Heart right ventricle (tissue), 16 donors: ENCODE data around the gene C2orf42. TPM values are rescaled to one million over a fixed set of nuclear protein-coding genes. Genes with fewer than 3 reads are reported as not detected.
"Not testable (repeated sequence)": the region's sequence is repeated elsewhere in the genome, so short reads cannot be mapped to it uniquely, and the experiment has no call there.

ENCODE experiments used
- ATAC-seq, 8 donors: fragments of 200-7000 bp; cut with Tn5 transposase; one replicate each; pipeline ENCODE4 v1.9.1; 2020; ENCODE audit warnings: mild to moderate bottlenecking in 8 of 8, moderate library complexity in 8 of 8, moderate number of reproducible peaks in 1 of 8
- DNase-seq, 2 donors: peaks; one replicate each; pipeline ENCODE4 v3.0.0-alpha.2; 2020
- H3K27ac ChIP-seq, 10 donors: fragments of 200-600 bp; sonication (generic) in 2 of 10; one replicate each; pipeline versions ENCODE4 v1.5.0 to v1.8.0; 2020 to 2022; ENCODE audit warnings: mild to moderate bottlenecking in 3 of 10
- H3K27me3 ChIP-seq, 7 donors: fragments of 200-600 bp; one replicate each; pipeline ENCODE4 v1.8.0; 2021 to 2022; ENCODE audit warnings: mild to moderate bottlenecking in 2 of 7
- H3K36me3 ChIP-seq, 9 donors: fragments of 200-600 bp; sonication (generic) in 1 of 9; one replicate each; pipeline versions ENCODE4 v1.5.0 to v1.8.0; 2020 to 2022; ENCODE audit warnings: mild to moderate bottlenecking in 2 of 9
- H3K4me1 ChIP-seq, 9 donors: fragments of 200-600 bp; sonication (generic) in 1 of 9; one replicate each; pipeline versions ENCODE4 v1.5.0 to v1.8.0; 2020 to 2022; ENCODE audit warnings: mild to moderate bottlenecking in 4 of 9
- H3K4me3 ChIP-seq, 10 donors: fragments of 200-600 bp; sonication (generic) in 2 of 10; one replicate each; pipeline versions ENCODE4 v1.5.0 to v1.8.0; 2020 to 2022; ENCODE audit warnings: mild to moderate bottlenecking in 7 of 10, moderate library complexity in 2 of 10
- H3K9me3 ChIP-seq, 11 donors: fragments of 200-600 bp in 10 of 11; sonication (generic) in 2 of 11; one replicate each; pipeline versions ENCODE4 v1.5.0 to v1.8.0; 2013 to 2022; ENCODE audit warnings: mild to moderate bottlenecking in 2 of 11, control low read depth in 1 of 11, moderate library complexity in 1 of 11
- CTCF ChIP-seq, 9 donors: fragments of 200-600 bp; sonication (generic) in 2 of 9; IDR thresholded peaks; one replicate each; pipeline versions ENCODE4 v1.5.0 to v1.8.0; 2021 to 2022; ENCODE audit warnings: antibody characterized with exemption in 9 of 9, mild to moderate bottlenecking in 5 of 9, moderate library complexity in 1 of 9
- WGBS, 2 donors: extraction: QIAGEN DNeasy Blood & Tissue Kit; methylation state at CpG; one replicate each; pipeline ENCODE4 v1.1.7; 2013; ENCODE audit warnings: inconsistent platforms in 1 of 2; 5-methylcytosine and 5-hydroxymethylcytosine counted together
- intact Hi-C, 10 donors: fragments of 100-400 bp; cut with DNase I; formaldehyde crosslinking; loops; one replicate each; pipeline versions ENCODE4 v1.11.1 to v1.14.2; 2022
- polyA plus RNA-seq, 2 donors: library from polyadenylated mRNA; stranded (reverse); fragments of 200-250 nt; gene quantifications; one replicate each; pipeline ENCODE4 v1.2.3, GENCODE V29; 2013
- total RNA-seq, 10 donors: library from RNA; stranded (reverse); fragmentation: NEBNext Ultra II Directional in 3 of 10; extraction: Animal tissue kit (Norgen Biotek cat#: 25700) in 3 of 10; gene quantifications; one replicate each; pipeline versions ENCODE4 v1.2.1 to v1.2.4, GENCODE V29; 2021 to 2023
- donor health status: Arrhythmogenic right ventricular cardiomyopathy.
- donor health status: ischemic (EF 13 %, LVEDD 7.1; RV severe dilation, severe dysfunction).
- donor health status: healthy with polysubstance abuse.
- donor health status: DM: no; HTN: yes; CAD: no.
- donor health status: DM: no; HTN: no; CAD: no.
- donor health status: ischemic (EF 25% LVEDD 6.9; RV normal size, moderate dysfunction).
- donor health status: ischemic (EF 25% LVEDD 5.7; RV mildly dilated, moderate dysfunction).
- donor health status: healthy.
- donor health status: DM: yes; HTN: yes; CAD: no.
- donor health status: Ischemic cardiomyopathy.
- donor health status: ischemic (EF 35%, LVEDD 5.7; RV mildly dilated, moderate dysfunction).
- donor health status: nonischemic (EF 11% LVEDD 7.7; RV severe dilation, severe dysfunction).
- donor health status: DM: yes; HTN: yes; CAD: no.
- donor health status: PGD.
- donor health status: ischemic (EF 29% LVEDD 5.4; RV normal size, mild dysfunction).
- donor health status: nonischemic (EF 23%, LVEDD 6.1; RV moderate dilation, normal function).

Gene C2orf42
- total and polyA plus RNA-seq, 12 donors: 3.8 to 15.5 (median 8.8) TPM

DNA sequence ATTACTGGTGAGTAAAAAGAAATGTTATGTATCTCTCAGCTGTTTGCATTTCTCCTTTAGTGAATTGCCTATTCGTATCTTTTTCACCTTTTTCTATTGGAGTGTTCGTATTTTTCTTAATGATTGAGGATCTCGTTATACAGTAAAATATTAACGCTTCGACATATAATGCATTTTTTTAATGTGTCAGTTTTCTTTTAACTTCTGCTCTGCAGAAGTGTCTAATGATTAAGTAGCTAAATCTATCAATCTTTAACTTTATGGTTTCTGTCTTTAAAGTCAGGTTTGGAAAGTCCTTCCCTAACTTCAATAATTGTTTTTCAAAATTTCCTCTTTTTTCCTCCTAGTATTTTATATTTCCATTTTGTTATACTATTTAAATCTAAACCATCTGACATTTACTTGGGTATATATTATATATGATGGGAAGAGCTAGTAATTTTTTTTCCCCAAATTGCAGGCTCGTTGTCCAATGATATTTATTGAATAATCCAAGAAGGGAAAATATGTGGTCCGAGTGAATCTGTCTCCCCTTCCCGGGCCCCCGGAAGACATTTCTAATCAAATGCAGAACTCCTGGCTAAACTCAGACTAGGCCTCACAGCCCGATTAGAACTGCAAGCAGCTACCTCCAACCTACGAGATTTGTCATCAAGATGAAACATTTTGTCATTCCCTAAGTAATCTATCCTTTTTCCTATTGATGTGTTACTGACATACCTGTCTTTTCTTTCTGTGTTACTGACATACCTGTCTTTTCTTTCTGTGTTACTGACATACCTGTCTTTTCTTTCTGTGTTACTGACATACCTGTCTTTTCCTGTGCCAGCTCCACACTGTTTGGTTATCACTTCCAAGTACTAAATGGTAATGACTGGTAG is 86.3 kb downstream of the C2orf42 start:
- H3K4me1 ChIP-seq: peaks cover 0 to 48% (median 5%) of the 10 kb centered on the region in 9 donors
- 56 to 57% methylated on average over 11 of the region's 11 CpGs for WGBS, 2 donors
- peak overlapping the region in 3 of 10 donors; percentile 5 to 26 (median 8) for H3K4me3 ChIP-seq
- ATAC-seq (peak in 4 of 8 donors; percentile 32 to 50 (median 44)), DNase-seq (peak in 1 of 2 donors; percentile 56)
- no peaks in the 10 kb centered on the region for H3K36me3 ChIP-seq
- no peak for TF ChIP-seq CTCF (IDR thresholded peaks at IDR 0.05)
- intact Hi-C loops: no loop called here
- H3K27ac ChIP-seq: peak overlapping the region in 4 of 10 donors; percentile 3 to 82 (median 24)
- no peaks in the 10 kb centered on the region for H3K9me3 ChIP-seq
- H3K27me3 ChIP-seq: no peaks in the 10 kb centered on the region

DNA sequence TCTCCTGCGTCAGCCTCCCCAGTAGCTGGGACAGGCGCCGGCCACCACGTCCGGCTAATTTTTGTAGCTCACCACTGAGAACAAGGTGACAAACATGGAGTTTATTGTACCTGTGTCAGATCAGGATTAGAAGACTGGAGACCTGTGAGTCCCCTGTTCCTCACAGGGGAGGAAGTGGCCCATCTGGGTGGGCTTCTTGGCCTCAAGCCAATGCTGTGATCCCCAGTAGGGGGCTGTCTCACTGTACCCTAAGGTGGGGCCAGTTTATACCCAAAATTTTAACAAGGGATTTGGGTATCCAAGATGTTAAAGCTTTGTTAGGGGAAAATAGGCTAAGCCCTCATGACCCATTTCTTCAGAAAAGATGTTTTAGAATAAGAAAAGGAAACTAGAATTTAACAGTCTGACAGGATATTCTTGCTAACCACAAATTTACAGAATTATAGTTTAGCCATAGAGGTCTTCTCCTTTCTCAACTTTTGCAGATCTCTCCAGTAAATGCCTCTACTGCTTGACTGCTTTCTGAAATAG is 87.2 kb downstream of the C2orf42 start:
- no peak for TF ChIP-seq CTCF (IDR thresholded peaks at IDR 0.05)
- DNase-seq (no peak), ATAC-seq (no peak)
- Histone ChIP-seq H3K4me1 (peaks cover 0 to 40% (median 4%) of the 10 kb centered on the region in 9 donors), H3K27ac (peak overlapping the region in 1 of 10 donors; percentile 82), H3K4me3 (peak overlapping the region in 1 of 10 donors; percentile 26), H3K36me3 (no peaks in the 10 kb centered on the region), H3K27me3 (no peaks in the 10 kb centered on the region), H3K9me3 (no peaks in the 10 kb centered on the region)
- intact Hi-C loops: no loop called here
- WGBS, 2 donors: 90% methylated on average over 5 of the region's 5 CpGs

DNA sequence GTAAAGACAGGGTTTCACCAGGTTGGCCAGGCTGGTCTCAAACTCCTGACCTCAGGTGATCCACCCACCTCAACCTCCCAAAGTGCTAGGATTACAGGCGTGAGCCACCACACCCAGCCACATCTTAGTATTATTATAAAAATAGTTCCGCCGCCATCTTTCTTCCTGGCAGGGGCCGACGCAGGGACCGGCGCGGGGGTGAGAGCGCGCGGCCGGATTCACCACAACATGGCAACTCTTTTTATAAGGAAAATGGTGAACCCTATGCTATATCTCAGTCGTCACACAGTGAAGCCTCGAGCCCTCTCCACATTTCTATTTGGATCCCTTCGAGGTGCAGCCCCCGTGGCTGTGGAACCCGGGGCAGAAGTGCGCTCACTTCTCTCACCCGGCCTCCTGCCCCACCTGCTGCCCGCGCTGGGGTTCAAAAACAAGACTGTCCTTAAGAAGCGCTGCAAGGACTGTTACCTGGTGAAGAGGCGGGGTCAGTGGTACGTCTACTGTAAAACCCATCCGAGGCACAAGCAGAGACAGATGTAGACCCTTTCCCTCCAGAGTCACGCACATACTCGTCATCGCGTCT is 88.4 kb downstream of the C2orf42 start:
- DNase-seq, intact Hi-C loops, H3K4me3 ChIP-seq, H3K27me3 ChIP-seq, H3K27ac ChIP-seq, H3K36me3 ChIP-seq, H3K9me3 ChIP-seq: not testable (repeated sequence)
- ATAC-seq: peak in 1 of 8 donors; percentile 30
- peaks cover 0 to 28% (median 4%) of the 10 kb centered on the region in 9 donors for H3K4me1 ChIP-seq
- 91 to 93% methylated on average over 29 of the region's 29 CpGs for WGBS, 2 donors

DNA sequence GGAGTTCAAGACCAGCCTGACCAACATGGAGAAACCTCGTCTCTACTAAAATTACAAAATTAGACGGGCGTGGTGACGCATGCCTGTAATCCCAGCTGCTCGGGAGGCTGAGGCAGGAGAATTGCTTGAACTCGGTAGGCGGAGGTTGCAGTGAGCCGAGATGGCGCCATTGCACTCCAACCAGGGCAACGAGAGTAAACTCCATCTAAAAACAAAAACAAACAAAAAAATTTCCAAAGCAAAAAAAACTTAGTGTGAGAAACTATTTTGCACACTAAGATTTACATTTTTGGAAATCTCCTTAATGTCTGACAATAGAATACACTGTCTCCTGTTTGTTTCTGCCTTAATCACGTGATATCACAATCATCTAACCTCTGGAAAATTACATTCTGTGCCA is 89.1 kb downstream of the C2orf42 start:
- H3K9me3 ChIP-seq, intact Hi-C loops, H3K27me3 ChIP-seq, ATAC-seq, H3K36me3 ChIP-seq, DNase-seq, H3K27ac ChIP-seq, H3K4me3 ChIP-seq: not testable (repeated sequence)
- WGBS, 2 donors: 95 to 96% methylated on average over 11 of the region's 11 CpGs
- peaks cover 0 to 25% (median 4%) of the 10 kb centered on the region in 9 donors for H3K4me1 ChIP-seq

DNA sequence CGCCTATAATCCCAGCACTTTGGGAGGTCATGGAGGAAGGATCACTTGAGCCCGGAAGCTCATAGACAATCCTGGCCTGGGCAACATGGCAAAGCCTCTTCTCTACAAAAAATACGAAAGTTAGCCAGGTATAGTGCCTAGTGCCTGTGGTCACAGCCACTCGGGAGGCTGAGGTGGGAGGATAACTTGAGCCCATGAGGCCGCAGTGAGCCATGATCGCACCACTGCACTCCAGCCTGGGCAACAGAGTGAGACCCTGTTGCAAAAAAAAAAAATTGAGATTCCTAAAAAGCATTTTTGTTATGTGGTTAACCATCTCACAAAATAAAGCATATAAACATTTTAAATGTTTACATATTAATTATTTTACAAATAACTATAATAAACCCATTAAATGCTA is 89.6 kb downstream of the C2orf42 start:
- TF ChIP-seq CTCF (IDR thresholded peaks at IDR 0.05): no peak
- WGBS, 2 donors: 97 to 98% methylated on average over 6 of the region's 6 CpGs
- intact Hi-C loops: no loop called here
- H3K4me3 ChIP-seq: no peak overlapping the region
- DNase-seq (no peak), ATAC-seq (no peak)
- H3K27me3 ChIP-seq: no peaks in the 10 kb centered on the region
- H3K27ac ChIP-seq: no peak overlapping the region
- peaks cover 0 to 30% (median 4%) of the 10 kb centered on the region in 9 donors for H3K4me1 ChIP-seq
- H3K9me3 ChIP-seq: no peaks in the 10 kb centered on the region
- H3K36me3 ChIP-seq: no peaks in the 10 kb centered on the region

Other genes with a start within 250 kb of the C2orf42 start
- gene ASPRV1, start 229.4 kb downstream of the C2orf42 start, total RNA-seq: 1 to 10 TPM in 4 of 10 donors, under 1 TPM in 6; 0.36 to 1.3 (median 0.77) TPM
- gene ASPRV1, start 229.4 kb downstream of the C2orf42 start, polyA plus RNA-seq: 1 to 10 TPM; 1.0 to 1.5 TPM
- gene PCBP1, start 103.5 kb downstream of the C2orf42 start, total RNA-seq: 100 to 1,000 TPM; 197 to 275 (median 219) TPM
- gene PCBP1, start 103.5 kb downstream of the C2orf42 start, polyA plus RNA-seq: 100 to 1,000 TPM; 237 to 288 TPM
- gene TIA1, start 57.6 kb upstream of the C2orf42 start, total RNA-seq: 10 to 100 TPM; 33.8 to 58.1 (median 43.2) TPM
- 100 to 1,000 TPM in 1 of 2 donors, 10 to 100 TPM in 1; 18.8 to 107 TPM for gene TIA1, start 57.6 kb upstream of the C2orf42 start, polyA plus RNA-seq
- 100 to 1,000 TPM in 1 of 10 donors, 10 to 100 TPM in 9; 72.5 to 151 (median 84.2) TPM for gene PCYOX1, start 67.1 kb upstream of the C2orf42 start, total RNA-seq
- 10 to 100 TPM; 10.5 to 21.3 TPM for gene PCYOX1, start 67.1 kb upstream of the C2orf42 start, polyA plus RNA-seq
- 100 to 1,000 TPM in 8 of 10 donors, 10 to 100 TPM in 2; 89.9 to 171 (median 113) TPM for gene SNRPG, start 102.7 kb upstream of the C2orf42 start, total RNA-seq
- gene SNRPG, start 102.7 kb upstream of the C2orf42 start, polyA plus RNA-seq: 100 to 1,000 TPM; 158 to 263 TPM
- 10 to 100 TPM; 17.6 to 26.9 (median 21.0) TPM for gene FAM136A, start 111.0 kb upstream of the C2orf42 start, total RNA-seq
- 10 to 100 TPM; 18.3 to 29.2 TPM for gene FAM136A, start 111.0 kb upstream of the C2orf42 start, polyA plus RNA-seq